Keratinocyte (primary cell): Measurements from ENCODE around the gene NTF4.

Experiments used
- EZH2 ChIP-seq: IDR thresholded peaks from one replicate; pipeline ENCODE4 v1.6.1; 2012; ENCODE audit warnings: inconsistent platforms, mild to moderate bottlenecking, low read length, moderate library complexity
- TF ChIP-seq, protein P1 (sequence below), 3 experiments: IDR thresholded peaks in 1 of 3; conservative IDR thresholded peaks in 1 of 3; optimal IDR thresholded peaks in 1 of 3; 2 replicates in 2 of 3; 3 replicates in 1 of 3; pipeline versions ENCODE3 to v1.5.1; 2011; ENCODE audit warnings: low read length in 3 of 3, mild to moderate bottlenecking in 3 of 3, moderate library complexity in 2 of 3, control low read depth in 1 of 3, inconsistent platforms in 1 of 3; ENCODE audit not compliant: insufficient read depth in 2 of 3; ENCODE audit errors: extremely low read depth in 1 of 3

DNA sequence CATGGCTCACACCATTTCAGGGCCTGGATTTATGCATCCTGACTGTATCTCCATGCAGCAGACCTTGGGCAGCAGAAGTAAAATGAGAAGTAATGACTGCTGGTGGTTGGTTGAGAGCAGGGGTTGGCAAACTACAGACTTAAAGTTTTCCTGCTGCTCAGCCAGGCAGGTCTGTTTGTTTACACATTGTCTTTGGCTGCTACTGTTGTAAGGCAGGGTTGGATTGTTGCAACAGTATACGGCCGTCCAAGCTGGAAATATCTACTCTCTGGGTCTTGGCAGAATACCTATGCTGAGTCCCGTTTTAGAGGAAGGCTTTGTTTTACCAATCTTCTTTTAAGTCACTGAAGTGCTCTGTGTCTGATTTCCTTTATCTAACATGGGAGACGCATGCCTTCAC lies 34.2 kb upstream of the NTF4 start:
- TF ChIP-seq, protein P1, sequence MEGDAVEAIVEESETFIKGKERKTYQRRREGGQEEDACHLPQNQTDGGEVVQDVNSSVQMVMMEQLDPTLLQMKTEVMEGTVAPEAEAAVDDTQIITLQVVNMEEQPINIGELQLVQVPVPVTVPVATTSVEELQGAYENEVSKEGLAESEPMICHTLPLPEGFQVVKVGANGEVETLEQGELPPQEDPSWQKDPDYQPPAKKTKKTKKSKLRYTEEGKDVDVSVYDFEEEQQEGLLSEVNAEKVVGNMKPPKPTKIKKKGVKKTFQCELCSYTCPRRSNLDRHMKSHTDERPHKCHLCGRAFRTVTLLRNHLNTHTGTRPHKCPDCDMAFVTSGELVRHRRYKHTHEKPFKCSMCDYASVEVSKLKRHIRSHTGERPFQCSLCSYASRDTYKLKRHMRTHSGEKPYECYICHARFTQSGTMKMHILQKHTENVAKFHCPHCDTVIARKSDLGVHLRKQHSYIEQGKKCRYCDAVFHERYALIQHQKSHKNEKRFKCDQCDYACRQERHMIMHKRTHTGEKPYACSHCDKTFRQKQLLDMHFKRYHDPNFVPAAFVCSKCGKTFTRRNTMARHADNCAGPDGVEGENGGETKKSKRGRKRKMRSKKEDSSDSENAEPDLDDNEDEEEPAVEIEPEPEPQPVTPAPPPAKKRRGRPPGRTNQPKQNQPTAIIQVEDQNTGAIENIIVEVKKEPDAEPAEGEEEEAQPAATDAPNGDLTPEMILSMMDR (optimal IDR thresholded peaks at IDR 0.05 in 1 of 3, IDR thresholded peaks at IDR 0.05 in 1 of 3, conservative IDR thresholded peaks at IDR 0.05 in 1 of 3; ENCODE audit: extremely low read depth in 1 of 3, insufficient read depth in 2 of 3, low read length in 3 of 3) = no peak
- TF ChIP-seq EZH2 = no peak
